ENCODE measurements around the gene ASAP2.

GRCh38 chr2:9377461-9378097 lies 171.0 kb downstream of the ASAP2 start:
- TF ChIP-seq CTCF (IDR thresholded peaks at IDR 0.05) (no peak), POLR2A (IDR thresholded peaks at IDR 0.05) (no peak), EP300 (IDR thresholded peaks at IDR 0.05; ENCODE audit: low read depth) (no peak)

Measured in transverse colon (tissue), 3 donors.